ENCODE measurements around the gene VAMP8.
A peak's percentile ranks its signal among the peaks of the same experiment; 100 is the strongest.
"Not testable (repeated sequence)": the region's sequence is repeated elsewhere in the genome, so short reads cannot be mapped to it uniquely, and the experiment has no call there.

The VAMP8 gene

DNA sequence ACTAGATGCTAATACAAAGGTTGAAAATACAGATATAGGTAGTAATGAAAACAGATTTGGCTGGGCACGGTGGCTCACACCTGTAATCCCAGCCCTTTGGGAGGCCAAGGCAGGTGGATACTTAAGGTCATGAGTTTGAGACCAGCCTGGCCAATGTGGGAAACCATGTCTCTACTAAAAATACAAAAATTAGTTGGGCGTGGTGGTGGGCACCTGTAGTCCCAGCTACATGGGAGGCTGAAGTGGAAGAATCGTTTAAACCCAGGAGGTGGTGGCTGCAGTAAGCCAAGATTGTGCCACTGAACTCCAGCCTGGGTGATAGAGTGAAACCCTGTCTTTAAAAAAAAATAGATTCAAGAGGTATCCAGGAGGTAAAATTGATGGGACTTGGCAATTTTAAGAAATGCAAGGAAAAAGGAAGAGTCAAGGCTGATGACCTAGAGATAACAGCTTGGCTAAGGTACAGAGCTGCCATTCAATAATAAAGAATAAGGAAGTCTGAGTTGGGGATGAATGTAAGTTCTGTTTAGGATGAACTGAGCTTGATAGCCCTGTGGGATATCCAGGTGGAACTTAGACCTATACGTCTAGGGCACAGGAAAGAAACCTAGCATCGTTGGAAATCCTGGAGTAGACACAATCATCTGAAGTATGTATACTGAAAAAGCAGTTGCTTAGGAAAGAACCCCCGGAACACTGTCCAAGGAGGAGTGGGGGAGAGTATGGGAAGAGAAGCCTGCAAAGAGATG is 29.4 kb upstream of the VAMP8 start:
- DNase-seq, result no peak

DNA sequence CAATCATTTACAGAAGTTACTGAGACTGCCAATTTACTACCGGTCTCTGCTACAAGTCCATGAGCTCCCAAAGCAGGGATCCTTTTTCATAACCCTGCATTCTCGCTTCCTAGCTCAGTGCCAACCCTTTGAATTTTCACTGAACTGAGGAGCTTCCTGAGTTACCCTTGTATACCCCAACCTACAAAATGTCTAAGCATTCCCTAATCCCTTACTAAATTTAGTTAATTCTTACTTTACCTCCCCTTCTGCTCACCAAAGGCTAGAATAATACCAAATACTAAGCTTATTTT is 28.8 kb upstream of the VAMP8 start:
- DNase-seq, result no peak

DNA sequence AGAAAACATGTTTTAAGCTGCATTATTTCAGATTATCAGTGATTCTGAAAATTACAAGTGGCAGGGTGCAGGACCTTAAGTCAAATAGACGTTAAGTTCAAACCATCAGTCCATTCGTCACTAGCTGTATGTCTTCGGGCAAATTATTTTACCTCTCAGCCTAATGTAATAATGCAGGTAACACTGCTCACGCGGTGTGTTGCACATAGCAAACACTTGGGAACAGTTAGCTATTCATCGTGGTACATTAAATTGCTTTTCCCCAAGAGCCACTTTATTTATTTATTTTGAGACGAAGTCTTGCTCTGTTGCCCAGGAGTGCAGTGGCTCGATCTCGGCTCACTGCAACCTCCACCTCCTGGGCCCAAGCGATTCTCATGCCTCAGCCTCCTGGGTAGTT is 28.3 kb upstream of the VAMP8 start:
- DNase-seq, result no peak

DNA sequence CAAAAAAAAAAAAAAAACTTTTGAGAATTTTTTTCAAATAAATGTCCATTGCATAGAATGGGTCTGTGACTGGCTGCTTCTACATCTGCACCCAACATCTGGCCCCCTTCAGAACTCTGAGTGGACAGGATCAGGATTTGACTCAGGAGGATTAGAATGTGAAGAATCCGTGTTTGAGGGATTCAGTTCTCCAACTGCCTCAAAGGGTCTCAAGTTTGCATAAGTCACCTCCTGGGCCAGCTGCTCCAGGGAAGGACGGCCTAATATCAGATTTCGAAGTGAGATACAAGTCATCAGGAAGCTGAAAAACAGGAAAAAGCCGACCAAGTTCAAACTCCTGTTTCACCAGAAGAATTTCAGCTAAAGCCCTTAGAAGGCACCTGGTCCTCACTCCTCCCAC is 27.6 kb upstream of the VAMP8 start:
- DNase-seq, result no peak

DNA sequence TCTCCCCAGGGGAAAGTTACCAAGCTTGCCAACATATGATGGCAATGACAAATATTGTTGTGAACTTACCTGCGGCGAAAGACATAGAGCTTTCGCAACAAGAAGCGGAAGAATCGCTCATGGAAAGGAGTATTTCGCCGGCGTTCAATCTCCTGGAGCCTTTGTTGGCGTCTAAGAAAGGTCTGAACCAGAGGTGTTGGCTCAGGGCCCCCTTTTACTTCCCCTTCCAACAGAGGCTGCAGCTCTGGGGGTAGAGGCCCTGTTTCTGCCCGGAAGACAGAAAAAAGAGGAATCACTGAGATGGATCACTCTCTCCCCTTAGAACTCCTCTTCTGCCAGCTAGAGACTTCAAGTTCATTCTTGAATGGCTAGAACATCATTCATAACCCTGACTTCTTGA is 26.9 kb upstream of the VAMP8 start:
- DNase-seq, result no peak

DNA sequence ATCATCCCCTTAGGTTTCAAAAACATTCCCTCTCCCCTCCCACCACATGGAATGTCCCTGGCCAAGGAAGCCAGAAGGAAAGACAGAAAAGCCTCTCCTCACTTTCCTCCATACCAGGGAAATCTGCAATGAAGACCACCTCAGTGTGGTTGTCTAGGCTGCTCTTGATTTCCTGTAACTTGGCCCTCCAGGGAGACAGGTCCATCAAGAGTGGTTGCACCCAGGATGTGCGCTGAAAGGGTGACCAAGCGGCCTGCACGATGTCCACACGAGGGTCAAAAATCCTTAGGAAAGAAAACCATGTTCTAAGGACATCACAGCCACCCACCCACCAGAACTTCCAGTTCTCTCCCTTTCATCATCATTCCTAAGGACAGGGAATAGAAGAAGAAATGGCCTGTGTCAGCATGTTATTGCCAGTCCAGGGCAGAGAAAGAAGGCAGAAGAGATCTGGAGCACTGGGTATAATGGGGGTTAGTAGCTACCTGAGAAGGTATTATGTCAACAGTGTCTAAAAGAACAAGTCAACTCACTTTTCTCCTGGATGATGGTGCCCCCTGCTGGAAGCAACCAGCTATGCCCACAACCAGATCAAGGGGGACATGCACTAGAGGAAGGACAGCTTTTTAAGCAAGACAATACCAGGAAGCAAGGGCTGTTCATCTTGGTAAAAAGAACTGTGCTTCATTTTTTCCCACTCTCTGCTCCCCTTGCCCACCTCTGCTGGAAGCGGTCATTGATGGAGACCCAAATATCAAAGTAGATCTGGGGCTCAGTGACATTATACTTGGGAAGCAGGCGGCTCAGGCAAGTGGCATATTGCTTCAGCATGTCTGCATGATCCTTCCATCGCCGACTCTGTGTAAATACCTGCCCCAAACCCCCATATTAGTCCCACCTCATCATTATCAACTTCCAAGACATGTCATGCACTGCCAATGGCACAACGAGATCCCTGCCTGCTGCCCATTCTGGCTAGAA is 25.4 kb upstream of the VAMP8 start:
- DNase-seq, result peak; percentile 87 to 91

DNA sequence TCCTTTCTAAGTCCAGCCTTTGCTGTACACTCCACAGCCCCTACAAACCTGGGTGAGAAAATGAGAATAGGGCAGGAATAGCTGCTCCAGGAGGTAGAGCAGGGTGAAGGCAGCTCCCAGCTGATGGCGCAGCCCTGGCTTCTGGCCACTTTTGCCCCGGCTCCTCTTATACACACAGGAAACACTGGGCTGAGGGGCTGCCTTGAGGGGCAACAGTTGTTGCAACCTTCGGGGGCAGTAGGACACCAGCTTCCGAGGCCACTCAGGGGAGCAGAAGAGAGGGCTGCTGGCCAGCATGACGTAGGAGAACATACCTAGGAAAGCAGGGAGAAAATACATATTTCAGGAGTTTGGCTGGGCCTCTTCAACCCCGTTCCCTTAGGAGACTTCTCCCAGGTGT is 24.2 kb upstream of the VAMP8 start:
- DNase-seq, result no peak

DNA sequence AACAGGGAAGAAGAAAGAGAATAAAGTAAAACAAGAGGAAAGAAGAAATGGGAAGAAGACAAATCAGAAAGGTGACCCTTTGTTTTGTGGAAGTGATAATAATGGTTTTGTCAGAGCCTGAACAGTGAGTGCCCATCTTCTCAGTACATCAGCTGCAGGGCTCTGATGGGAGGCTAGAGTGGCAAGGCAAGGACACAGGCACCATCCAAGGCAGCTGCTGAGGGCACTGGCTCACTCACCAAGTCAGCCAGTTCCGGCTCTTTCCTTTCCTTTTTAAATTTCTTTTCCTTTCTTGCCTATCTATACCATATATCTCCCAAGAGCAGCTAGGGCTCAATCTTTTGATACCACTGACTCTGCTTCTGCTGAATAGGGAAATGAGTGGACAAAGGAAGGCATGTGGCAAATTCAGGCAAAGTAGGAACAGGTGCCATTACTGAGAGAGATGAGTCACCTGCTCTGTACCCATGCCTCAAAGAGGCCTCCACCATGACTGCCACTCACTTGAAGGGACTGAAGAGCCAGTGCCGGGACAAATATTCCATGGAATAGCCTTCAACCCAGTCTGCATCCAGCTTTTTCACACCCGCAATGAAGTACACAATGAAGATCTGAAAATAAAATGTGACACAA is 22.3 kb upstream of the VAMP8 start:
- DNase-seq, result no peak

DNA sequence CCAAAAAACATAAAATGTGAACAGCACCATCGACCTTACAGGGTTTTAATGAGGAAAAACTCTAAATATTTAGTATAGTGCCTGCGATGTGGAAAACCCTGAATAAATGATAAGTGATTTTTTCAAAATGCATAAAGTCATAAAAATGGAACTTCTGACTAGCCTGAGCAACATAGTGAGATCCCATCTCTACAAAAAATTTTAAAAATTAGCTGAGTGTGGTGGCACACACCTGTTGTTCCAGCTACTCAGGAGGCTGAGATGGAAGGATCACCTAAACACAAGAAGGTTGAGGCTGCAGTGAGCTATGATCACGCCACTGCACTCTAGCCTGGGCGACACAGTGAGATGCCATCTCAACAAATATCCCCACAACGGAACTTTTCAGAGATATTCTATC is 20.3 kb upstream of the VAMP8 start:
- no peak for DNase-seq

DNA sequence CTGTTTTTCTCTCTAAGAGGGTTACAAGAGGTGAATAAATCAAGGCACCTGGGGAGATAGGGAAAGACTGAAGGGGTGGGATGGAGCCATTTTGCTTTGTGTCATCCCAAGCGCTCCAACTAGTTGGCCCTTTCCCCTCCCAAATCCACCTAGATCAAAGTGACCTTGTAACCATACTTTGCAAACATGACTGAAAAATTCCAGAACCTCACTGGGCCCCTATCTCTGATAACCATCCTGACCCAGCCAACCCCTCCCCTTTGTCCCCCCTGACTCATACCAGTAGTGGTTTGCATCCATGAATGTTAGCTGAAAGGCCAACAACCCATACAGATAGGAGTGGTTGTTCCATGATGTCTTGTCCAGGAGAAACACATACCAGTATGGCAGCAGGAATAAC is 19.2 kb upstream of the VAMP8 start:
- DNase-seq, result no peak

DNA sequence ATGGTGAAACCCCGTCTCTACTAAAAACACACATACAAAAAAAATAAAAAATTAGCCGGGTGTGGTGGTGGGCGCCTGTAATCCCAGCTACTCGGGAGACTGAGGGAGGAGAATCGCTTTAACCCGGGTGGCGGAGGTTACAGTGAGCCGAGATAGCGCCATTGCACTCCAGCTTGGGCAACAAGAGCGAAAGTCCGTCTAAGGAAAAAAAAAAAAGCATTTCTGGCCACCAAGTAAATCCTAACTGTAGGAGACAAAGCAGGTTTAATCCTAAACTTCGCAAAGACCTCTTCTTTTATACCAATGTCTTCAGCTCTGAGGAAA is 17.0 kb upstream of the VAMP8 start:
- DNase-seq, result not testable (repeated sequence)

DNA sequence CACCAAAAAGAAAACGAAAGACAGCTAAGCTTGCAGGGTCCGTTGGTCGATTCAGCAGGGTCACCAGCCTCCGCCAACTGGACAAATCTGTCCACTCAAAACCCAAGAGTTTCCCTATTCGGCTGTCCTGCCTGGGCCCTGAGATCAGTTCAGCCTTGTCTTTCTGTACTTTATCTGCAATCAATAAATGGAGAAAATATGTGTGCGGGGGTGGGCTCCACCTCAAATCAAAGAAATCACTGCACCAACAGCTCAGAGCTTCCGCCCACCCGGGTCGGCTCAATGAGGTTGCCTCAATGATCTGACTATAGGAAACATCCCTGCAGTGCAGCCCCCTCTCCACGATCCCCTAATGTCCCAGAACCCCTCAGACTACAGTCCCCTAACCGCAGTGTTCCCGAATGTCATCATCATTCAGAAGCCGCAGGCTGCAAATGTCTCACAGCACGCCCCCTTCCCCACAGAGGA is 16.5 kb upstream of the VAMP8 start:
- DNase-seq, result peak in 1 of 2 experiments; percentile 36

DNA sequence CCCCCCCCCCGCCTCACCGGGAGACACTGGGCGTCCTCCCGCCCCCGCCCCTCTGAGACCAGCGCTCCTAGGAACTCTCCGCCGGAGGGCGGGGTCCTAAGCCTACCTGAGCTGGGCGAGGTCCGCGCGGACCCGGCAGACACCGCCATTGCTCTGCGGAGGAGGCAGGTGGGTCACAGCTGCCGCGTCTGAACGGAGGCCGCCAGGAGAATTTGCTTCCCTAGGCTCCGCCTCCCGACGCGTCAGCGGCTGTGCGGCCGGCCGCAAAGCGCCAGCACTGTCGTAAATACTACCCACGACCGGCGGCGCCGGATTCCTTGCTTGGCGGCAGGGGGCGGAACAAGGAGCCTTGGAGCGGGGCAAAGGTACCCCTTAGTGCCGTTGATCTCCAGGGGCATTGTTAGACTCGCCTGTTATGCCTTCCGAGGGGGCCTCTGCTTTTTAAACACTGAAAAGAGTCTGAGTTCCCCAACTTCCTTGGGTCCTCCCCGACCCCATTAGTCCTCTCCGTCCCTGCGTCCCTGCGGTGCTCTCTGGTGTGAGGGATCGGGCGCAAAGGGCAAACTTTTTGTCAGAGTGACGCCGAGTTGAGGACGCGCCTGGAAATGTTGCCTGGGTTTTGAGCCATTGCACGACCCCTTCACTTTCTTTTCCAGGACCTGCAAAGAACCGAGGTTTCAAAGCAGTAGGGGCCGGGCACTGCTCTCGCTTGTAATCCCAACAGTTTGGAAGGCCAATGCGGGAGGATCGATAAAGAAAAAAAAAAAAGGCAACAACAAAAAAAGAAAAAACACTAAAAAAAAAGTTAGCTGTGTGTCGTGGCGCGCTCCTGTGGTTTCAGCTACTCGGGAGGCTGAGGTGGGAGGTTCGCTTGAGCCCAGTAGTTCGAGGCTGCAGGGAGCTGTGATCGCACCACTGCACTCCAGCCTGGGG is 15.8 kb upstream of the VAMP8 start, which contains the start of gene GGCX:
GGCX (minus strand) TSS at position 214 of the 933 bp plus-strand sequence; CDS start at position 149, 65 bp downstream.
- peak; percentile 93 to 94 for DNase-seq

DNA sequence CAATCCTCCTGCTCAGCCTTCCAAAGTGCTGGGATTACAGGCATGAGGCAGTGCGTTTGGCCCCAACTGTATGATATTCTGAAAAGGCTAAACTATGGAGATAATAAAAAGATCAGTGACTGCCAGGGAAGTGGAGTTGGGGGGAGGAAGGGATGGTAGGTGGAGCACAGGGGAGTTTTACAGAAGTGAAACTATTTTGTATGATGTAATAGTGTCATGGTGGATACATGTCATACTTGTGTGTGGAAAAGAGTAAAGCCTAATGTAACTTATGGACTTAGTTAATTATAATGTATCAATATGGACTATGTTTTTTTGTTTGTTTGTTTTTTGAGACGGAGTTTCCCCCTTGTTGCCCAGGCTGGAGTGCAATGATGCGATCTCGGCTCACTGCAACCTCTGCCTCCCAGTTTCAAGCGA is 13.2 kb upstream of the VAMP8 start:
- no peak for DNase-seq

DNA sequence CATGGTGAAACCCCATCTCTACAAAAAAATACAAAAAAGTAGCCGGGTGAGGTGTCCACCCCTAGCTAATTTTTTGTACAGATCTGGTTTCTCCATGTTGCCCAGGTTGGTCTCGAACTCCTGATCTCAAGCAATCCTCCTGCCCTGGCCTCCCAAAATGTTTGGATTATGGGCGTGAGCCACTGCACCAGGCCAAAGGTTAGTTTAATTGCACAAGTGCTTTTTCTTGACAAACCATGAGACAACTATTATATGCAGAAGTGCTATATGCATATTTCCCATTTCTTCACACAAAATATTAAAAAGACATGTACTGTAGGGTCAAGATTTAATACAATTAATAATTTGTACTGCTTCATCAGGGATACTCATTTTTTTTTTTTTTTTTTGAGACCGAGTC is 11.1 kb upstream of the VAMP8 start:
- DNase-seq, result no peak

DNA sequence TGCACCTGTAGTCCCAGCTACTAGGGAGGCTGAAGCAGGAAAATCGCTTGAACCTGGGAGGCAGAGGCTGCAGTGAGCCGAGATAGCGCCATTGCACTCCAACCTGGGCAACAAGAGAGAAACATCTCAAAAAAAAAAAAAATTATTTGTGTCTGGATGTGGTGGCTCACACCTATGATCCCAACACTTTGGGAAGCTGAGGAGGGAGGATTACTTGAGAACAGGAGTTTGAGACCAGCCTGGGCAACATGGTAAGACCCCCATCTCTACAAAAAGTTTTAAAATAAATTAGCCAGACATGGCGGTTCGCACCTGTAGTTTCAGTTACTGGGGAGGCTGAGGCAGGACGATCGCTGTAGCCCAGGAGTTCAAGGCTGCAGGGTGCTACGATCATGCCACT is 1.6 kb upstream of the VAMP8 start:
- no peak for DNase-seq

DNA sequence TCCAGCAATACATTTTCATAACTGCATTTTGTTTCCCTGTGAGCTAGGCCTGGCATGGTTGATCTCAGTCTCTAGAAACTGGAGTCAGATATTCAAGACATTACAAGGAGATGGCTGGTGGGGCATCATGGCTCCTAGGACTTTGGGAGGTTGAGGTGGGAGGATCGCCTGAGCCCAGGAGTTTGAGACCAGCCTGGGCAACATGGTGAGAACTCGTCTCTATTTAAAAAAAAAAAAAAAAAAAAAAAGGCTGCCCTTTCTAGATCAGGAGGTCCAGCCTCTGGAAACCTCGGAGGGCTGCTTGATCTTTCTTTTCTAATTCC is 362 bp upstream of the VAMP8 start:
- DNase-seq, result no peak

DNA sequence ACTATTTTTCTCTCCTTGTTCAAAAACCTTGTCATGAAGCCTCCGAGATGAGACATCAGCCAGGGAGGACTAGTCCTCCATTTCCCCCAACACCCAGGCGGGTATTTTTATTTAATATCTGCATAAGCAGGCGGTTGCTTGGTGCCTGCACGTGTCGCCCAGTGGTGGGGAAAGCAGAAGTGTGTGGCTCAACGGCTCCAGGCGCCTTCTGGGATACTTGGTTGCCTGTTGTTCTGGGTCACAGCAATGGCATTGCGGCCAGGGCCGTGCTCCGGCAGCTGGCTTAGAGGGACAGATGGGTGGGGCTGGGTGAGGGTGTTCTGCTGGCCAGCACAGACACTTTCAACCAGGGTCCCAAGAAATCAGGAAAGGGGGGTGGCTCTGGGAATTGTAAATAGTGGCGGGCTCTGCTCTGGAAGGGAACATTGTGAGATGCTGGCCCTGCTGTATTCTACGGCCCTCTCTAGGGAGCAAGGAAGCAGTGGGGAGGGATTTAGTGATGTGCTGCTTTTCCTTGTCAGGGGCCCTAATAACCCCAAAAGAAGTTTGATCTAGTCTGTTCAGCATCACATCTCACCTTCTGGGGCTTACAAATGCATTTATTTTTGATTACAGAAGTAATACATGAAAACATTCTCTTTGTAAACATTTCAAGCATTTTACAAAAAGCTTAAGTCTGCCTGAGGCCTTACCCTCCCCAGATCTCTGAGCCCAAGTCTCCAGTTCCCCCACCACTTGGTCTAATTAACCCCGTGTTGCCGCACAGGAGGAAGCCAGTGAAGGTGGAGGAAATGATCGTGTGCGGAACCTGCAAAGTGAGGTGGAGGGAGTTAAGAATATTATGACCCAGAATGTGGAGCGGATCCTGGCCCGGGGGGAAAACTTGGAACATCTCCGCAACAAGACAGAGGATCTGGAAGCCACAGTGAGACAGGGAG is 1.1 kb downstream of the VAMP8 start:
- no peak for DNase-seq

DNA sequence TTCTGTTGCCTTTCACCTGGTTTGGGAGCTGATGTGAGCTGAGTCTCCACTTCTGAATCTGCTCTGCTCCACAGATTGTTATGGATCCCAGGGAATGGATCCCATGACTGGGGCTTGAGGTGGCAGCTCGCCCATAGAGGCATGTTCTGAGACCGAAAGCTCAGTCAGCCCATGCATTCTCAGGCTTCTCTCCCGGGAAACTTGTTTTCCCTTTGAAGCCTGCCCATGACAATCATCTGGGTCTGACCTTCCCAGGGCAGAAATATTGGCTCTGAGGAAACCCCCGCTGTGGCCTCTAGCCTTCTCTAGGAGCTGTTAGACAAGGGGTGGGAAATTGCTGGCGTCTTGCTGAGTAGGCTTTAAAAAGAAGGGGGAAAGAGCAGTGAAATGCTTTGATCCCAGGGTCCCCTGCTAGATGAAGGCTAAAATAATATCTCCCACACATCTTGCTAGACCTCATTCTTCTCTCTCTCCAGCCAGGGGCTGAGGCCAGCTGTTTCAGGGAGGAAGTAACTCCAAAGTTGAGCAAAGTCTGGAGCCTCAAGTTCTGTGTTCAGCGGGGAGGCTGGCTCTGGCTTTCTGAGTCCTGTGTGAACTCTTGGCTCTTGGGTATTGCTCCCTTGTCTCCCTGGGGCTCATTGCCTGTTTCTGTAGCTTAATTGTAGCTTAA is 2.0 kb downstream of the VAMP8 start:
- no peak for DNase-seq

DNA sequence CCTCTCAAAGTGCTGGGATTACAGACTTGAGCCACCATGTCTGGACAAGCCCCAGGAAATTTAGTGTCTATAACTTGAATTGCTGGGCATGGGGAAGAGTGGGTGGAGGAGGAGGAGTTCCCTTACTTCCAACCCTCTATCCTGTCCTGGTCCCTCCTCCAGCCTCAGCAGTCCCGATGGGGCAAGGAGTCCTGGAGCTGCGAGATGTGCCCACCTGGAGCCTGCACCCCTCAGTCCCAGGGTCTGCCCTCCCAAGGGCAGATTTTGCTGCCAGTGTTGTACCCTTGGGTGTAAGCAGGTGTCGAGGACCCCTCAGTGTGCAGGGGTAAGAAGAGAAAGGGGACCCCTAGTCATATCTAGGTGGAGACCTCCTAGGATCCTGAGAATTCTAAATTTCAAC is 2.8 kb downstream of the VAMP8 start:
- DNase-seq, result no peak

DNA sequence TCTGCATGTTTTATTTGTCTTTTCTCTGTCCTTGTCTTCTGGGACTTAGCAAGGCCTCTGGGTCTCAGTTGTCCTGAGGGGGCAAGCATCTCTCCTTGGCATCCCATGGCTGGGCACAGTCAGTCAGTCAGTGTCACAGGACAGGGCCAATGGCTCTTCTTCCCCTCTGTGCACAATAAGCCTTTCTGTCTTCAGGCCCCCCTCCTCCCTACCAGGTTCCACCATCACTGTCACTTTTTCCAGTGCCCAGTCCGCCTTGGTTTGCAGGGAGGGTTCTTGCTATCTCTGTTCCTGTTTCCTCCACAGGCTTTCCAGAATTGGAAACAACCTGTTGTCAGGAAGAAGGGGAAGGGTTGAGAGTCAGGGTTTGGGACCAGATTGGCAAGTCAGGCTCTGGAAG is 5.1 kb downstream of the VAMP8 start:
- DNase-seq, result no peak
